ENCODE data around the gene ATP2A3. TPM values are rescaled to one million over a fixed set of nuclear protein-coding genes. Genes with fewer than 3 reads are reported as not detected.
"Not testable (repeated sequence)": the region's sequence is repeated elsewhere in the genome, so short reads cannot be mapped to it uniquely, and the experiment has no call there.

Gene ATP2A3
- polyA plus RNA-seq, 4 donors = 3.2 to 6.4 (median 5.2) TPM

DNA sequence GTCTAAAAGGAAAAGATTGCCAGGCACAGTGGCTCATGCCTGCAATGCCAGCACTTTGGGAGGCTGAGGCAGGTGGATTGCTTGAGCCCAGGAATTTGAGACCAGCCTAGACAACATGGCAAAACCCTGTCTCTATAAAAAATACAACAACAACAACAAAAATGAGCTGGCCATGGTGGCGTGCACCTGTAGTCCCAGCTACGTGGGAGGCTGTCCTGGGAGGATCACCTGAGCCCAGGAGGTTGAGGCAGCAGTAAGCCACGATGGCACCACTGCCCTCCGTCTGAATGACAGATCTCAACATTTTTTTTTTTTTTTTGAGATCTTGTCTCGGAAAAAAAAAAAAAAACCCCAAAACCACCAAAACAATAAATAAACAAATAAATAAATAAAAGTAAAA lies 28.1 kb upstream of the ATP2A3 start:
- no peak for DNase-seq (ENCODE audit: low read depth in 4 of 4, low spot score in 3 of 4)

DNA sequence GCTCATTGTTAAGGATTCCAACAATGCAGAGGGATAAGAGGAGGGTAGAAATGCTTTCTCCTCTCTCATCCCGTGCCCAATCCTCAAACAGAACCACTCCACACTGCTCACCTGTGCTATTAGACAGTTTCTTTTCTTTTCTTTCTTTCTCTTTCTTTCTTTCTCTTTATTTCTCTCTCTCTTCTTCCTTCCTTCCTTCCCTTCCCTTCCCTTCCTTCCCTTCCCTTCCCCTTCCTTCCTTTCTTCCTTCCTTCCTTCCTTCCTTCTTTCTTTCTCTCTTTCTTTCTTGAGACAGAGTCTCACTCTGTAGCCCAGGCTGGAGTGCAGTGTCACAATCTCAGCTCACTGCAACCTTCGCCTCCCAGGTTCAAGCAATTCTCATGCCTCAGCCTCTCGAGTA lies 27.5 kb upstream of the ATP2A3 start:
- not testable (repeated sequence) for DNase-seq (ENCODE audit: low read depth in 4 of 4, low spot score in 3 of 4)

DNA sequence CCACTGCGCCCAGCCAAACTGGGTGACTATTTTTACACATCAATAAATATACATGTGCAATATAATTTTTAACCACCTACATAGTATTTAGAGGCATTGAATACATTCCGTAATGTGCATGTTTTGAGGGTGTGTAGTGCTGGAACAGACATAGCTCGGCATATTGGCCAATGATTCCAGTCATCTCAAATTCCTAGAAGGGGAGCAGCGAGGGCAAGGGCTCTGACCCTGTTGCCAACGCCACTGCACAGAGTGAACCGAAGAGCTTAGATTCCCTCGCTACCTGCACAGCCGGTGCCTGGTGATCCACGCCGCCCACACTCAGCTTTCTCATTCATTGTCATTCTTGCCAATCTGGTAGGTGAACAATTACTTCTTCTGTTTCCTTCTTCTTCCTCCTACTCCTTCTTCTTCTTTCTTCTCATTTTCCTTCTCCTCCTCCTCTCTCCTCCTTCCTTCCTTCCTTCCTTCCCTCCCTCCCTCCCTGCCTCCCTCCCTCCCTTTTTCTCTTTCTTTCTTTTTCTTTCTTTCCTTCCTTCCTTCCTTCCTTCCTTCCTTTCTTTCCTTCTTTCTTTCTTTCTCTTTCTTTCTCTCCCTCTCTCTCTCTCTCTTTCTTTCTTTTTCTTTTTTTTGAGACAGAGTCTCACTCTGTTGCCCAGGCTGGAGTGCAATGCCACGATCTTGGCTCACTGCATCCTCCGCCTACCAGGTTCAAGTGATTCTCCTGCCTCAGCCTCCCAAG lies 26.3 kb upstream of the ATP2A3 start:
- no peak for DNase-seq (ENCODE audit: low read depth in 4 of 4, low spot score in 3 of 4)

DNA sequence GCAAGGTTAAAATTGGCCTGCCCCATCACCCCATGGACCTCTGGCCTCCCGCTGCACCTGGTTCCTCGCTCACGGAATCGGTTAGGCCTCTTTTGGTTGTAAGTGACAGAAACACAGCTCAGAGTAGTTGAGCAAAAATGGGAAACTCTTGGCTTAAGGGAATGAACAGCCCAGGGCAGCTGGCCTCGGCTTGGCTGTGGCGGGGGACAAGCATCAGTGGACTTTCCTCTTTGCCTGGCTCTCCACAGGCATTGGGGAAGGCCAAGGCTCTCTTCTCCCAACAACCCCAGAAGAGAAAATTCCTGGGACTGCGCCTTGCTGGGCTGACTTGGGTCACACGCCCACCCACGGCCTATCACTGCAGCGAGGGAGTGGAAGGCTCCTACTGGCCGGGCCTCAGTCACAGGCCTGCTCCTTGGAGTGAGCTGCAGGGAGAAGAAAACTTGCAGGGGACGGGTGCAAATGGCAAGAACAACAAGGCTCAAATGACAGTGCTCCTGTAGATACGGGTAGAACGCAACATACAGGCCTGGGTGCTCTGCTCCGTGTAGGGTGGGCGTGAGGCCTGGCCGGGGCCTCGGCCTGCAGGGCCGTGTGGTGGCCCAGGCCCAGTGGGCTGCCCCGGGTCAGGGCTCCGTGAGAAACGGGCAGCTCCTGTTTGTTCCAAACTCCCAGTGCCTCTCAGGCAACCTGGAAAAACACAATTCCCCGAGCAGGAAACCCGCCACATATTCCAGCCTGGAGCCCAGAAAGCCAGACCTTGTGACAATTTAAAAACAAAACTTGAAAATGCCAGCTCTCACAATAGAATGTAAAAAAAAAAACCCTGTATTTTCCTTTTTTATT lies 25.0 kb upstream of the ATP2A3 start:
- no peak for DNase-seq (ENCODE audit: low read depth in 4 of 4, low spot score in 3 of 4)

DNA sequence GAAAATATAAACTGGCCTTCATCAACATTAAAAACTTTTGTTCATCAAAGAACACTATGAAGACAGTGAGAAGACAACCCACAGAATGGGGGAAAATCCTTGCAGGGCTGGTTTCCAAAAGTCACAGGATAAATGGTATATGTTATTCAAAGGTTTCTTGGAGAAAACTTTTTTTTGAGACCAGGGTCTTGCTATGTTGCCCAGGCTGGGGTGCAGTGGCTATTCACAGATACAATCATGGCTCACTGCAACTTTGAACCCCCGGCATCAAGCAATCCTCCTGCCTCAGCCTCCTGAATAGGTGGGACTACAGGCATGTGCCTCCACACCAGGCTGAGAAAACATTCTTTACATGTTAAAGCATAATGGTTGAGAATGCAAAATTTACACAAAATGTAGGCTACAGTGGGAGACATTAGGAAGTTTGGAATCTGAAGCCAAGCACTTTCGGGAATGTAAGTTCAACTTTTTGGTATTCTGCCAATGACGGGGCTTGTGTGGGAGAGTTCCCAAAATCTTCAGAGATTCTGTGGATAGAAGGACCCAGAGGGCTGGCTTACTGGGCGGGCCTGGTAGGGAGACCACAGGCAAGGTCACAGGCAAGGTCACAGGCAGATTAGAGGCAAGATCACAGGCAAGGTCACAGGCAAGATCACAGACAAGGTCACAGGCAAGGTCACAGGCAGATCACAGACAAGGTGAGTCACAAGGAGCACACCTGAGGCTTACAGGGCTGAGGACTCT lies 24.2 kb upstream of the ATP2A3 start:
- no peak for DNase-seq (ENCODE audit: low read depth in 4 of 4, low spot score in 3 of 4)

DNA sequence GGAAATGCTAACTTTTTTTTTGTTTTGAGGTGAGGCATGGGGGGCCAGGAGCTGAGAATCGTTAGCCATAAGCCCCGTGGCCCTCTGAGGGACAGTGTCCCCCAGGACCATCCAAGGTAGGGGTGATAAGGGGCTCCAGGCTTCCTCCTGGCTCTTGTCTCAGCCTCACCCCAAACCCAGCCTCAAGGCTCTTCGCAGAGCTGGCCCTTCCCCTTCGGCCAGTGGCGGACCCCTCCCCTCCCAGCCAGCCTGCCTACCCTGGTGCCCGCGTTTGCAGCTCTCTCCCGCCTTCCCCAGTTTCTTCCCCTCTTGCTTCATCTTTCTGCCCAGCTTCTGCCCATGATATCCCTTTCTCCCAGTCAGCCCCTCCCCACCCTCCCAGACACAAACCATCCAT lies 22.7 kb upstream of the ATP2A3 start:
- DNase-seq (ENCODE audit: low read depth in 4 of 4, low spot score in 3 of 4) = no peak

DNA sequence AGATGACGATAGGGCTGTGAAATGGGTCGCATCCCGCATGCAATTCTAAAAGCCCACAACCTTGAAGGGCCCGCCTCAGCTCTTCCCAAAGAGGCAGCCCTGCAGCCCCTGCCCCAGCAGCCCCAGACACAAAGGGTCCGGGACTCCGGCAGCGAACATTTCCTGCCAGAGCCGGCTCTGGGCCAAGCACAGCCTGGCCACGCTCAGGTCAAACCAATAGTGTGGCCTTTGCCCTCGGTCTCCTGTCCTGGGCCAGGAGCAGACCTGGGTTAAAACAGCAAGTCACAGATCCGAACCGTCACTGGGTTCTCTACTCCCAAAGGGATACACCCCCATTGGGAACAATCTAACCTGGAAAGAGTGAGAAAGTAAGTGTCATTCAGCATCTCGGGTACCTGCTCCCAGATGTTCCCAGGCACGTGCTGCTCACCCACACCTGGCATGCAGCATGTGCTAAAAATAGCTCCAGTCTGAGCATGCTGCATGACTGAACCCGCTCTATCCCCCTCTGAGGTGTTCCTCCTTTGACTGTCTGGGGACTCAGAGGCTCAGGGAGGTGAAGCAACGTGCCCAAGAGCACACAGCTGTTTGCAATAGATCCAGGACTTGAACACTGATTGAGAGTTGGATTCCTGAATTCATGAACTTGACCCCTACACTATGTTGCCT lies 22.2 kb upstream of the ATP2A3 start:
- no peak for DNase-seq (ENCODE audit: low read depth in 4 of 4, low spot score in 3 of 4)

DNA sequence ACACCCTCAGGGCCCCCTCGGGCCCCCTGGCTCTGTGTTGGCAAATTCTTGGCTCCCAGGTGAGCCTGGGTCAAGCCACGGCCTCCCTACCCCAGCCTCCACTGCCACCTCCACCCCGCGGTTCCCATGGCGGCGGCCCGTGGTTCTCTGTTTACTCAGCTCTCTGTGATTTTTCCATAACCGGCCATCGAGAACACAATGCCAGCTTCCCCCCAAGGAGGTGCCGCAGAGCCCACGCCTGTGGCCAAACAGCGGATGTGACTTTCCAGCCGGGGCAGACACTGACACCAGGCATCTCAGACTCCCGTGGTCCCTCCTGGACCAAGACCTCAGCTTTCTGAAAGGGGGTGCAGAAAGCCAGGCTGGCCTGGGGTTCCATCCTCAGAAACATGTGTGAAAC lies 21.6 kb upstream of the ATP2A3 start:
- no peak for DNase-seq (ENCODE audit: low read depth in 4 of 4, low spot score in 3 of 4)

DNA sequence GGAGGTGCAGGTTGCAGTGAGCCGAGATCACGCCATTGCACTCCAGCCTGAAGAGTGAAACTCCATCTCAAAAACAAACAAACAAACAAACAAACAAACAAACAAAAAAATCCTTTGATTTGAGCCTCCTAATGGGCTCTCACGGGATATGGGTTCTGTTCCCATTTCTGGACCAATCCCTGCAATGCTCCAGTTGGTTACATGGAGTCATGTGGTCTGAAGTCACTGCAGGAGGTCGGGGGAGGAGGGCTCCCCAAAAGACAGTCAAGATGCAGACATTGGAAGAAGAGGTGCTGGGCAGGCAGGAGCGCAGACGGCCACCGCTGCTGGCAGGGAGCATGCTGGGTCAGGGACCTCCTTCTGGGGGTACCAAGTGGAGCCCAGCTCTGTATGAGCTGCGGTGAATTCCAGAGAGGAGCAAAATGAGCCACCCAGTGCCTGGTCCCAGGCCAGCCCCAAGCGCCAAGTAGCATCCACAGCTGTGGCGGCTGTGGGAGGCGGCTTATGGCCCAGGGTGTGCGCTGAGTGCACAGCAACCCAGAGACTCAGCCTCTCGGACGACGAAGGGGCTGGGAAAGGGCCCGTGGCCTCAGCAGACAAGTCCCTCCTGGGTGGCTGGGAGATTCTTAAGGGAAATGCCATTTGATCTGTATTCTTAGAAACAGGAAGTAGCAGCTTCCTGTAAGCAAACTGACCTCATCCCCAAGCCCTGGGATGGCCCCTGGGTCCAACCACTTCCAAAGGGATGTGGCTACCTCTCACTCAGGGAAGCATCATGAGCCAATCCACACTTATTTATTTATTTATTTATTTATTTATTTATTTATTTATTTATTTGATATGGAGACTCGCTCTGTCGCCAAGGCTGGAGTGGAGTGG lies 19.6 kb upstream of the ATP2A3 start:
- no peak for DNase-seq (ENCODE audit: low read depth in 4 of 4, low spot score in 3 of 4)

DNA sequence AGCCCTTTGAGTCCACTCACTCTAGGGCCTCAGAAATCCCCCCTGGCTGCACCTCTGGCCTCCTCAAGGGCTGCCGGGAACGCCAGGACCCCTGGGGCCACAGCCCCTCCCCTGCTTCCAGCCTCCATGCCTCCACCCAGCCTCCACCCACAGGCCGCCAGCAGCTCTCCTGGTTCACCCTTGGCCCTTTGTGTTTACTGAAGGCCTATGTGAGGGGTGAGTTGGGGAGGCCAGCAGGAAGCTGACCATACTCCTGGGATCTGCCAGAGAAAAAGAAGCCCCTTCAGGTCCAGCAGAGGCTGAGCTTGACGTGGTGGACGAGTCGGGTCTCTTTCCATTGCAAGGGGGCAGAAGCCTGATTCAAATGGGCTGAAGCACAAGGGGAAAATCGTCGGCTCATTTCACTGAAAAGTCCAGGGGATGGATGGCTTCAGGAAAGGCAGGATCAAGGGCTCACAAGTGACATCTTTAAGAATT lies 18.3 kb upstream of the ATP2A3 start:
- no peak for DNase-seq (ENCODE audit: low read depth in 4 of 4, low spot score in 3 of 4)

DNA sequence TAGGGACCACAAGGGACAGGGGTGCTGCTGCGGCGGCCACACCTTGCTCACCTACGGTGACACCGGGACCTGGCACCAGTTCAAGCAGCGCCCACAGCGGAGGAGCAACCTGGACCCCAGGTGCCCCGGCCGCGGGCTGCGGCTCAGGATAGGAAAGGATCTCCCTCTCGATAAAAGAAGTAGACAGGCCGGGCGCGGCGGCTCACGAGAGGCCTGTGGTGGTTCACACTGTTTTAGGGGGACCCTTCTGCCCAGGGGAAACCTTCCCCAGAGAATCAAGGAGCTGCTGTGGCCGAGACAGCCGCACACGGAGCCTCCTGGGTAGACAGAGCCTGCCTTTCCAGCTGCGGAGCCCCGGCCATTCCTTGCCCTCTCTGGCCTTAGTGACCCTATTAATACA lies 17.9 kb upstream of the ATP2A3 start:
- no peak for DNase-seq (ENCODE audit: low read depth in 4 of 4, low spot score in 3 of 4)

DNA sequence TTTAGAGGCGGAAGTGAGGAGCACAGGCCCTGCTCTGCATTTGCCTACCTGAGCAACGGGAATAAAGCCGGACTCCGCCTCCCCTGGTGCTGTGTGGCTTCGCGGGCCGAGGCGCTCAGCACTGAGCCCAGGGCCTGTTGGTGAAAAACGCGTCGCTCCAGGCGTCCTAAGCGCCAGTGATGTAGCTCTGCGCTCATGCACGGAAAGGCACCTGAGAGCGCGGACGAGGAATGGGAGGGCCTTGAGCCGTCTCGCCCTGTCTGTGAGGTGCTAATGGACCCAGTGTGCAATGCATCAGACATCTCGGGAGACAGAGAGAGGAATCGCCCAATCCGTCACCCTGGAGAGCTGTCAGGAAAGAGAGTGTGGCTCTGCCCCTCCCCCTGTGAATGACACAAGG lies 17.2 kb upstream of the ATP2A3 start:
- DNase-seq (ENCODE audit: low read depth in 4 of 4, low spot score in 3 of 4) = no peak

DNA sequence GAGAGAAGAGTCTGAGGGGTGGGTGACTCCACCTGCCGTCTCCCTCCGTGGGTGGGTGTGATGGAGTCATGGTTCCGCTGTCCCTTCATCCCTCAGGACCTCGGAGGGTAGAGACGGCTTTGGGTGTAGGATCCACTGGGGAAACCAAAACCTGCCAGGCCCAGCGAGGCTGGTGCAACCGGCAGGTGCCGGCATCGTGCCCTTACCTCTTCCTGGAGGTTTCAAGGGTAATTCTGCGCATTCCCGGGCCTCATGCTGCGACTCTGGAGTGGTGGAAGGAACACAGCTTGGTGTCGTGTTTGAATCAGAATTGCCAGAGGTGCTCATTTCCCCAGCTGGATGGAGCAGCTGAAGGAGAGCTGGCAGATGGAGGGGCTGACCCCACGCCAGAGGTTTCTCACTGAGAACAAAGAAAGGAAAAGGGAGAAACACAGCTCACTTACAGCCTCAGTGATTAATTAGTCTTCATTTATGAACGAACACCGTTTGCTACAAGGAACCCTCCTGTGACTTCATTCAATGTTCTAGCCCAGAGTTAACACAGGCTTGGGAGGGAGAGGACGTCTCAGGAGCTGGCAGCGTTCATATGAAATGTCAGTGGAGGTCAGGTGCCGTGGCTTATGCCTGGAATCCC lies 16.3 kb upstream of the ATP2A3 start:
- DNase-seq (ENCODE audit: low read depth in 4 of 4, low spot score in 3 of 4) = no peak

DNA sequence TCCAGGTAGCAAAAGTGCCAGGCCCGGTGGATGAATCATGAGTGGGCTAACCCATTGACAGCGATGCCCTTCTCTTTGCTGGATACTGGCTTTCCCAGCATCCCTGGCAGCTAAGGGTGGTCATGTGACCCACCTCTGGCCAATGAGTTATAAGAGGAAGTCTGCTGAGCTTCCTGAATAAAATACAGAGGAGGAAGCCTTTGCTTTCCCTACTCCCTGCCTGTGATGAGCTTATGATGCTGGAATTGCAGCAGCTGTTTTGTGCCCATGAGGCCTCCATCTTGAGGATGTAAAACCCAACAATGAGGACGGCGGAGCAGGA lies 15.0 kb upstream of the ATP2A3 start:
- DNase-seq (ENCODE audit: low read depth in 4 of 4, low spot score in 3 of 4) = no peak

DNA sequence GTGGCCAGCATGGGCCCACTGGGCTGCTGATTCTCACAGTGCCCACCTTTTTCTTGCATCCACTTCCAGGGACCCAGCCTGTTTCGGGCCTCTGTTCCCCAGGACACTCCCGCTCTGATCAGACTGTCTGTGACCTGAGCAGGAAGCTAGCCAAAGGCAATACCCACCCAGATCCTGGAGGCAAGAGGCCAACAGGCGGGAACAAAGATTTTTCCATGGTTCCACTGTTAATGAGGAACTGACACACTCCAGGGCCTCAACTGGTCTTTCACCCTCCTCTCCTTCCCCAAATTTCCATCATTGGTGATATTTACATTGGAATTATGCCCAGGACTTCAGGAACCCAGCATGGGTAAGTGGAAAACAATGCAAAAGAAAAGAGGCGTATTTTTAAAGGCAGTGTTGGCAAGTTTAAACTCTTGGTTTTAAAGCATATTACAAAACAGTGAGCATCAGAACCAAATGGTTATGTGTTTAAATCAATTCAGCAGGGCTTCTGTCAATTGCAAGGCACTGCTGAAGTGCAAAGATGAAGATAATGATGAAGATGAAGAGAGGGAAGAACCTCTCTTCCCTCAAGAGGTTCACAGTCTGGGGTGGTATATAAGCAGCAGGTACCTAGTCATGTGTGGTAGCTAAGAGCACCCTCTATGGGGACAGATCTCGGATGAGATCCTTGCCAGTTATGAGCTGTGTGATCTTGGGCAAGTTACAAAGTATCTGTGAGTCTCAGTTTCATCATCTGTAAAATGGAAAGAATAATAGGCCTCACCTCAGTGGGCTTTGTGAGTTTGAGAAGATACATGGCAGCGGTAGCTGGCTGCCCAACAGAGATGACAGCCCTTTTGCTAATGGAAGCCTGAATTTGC lies 14.4 kb upstream of the ATP2A3 start:
- DNase-seq (ENCODE audit: low read depth in 4 of 4, low spot score in 3 of 4) = no peak

DNA sequence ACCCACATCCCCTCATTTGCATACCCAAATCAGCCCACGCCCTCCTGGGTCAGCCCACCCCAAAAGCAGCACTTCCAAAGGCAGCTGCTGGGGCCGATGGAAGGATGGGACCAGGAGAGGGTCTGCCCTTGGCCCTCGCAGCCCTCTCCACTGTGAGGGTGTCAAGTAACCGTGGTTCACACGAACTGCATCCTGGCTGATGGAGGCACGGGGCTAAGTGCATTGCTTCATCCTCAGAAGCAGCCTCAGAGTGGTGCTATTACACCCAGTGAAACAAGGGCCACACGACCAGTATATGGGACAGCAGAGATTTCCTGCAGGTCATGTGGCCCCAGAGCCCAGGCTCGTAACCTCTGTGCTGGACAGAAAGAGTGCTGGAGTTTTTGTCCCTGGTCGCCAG lies 13.2 kb upstream of the ATP2A3 start:
- no peak for DNase-seq (ENCODE audit: low read depth in 4 of 4, low spot score in 3 of 4)

DNA sequence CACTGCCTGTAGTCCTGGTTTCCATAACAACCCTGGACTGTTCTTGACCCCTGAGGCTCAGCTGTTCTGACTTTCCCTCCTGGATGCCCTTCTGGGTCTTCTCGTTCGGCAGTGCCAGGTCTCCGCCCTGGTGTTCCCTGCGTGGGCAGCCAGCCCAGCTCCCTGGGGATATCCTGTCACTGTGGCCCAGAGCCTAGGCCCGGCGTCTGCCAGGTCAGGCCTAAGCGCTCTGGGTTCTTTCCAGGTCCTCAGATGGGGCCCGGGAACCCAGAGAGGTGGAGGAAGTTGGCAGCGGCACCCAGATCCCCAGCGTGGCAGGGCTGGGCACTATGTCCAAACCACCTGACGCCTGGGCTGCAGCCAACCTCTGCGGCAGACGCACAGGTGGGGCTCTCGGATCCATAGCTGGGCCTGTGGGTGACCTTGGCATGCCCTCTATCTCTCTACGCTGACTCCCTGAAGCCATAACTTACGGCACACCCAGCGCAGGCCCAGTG lies 12.5 kb upstream of the ATP2A3 start:
- DNase-seq (ENCODE audit: low read depth in 4 of 4, low spot score in 3 of 4) = no peak

DNA sequence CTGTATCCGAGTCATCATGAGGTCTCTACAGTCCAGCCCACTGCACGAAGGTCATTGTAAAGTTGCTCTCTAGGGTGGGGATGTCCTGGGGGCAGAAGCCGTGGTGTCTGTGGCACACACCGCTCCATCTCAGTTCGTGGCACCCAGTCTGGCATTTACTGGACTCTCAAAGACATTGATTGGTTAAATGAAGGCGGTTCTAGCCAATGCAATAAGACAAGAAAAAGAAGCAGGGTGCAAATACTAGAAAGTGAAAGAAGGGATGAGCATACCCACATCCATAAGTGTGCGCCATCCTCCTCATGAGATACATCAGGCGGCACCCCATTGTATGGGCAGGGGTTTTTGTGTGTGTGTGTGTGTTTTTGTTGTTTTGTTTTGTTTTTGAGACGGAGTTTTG lies 10.7 kb upstream of the ATP2A3 start:
- DNase-seq (ENCODE audit: low read depth in 4 of 4, low spot score in 3 of 4) = no peak

Data from right renal pelvis (tissue), 4 donors.